ENCODE results near the gene CHMP4B.

Gene CHMP4B, protein sequence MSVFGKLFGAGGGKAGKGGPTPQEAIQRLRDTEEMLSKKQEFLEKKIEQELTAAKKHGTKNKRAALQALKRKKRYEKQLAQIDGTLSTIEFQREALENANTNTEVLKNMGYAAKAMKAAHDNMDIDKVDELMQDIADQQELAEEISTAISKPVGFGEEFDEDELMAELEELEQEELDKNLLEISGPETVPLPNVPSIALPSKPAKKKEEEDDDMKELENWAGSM

DNA sequence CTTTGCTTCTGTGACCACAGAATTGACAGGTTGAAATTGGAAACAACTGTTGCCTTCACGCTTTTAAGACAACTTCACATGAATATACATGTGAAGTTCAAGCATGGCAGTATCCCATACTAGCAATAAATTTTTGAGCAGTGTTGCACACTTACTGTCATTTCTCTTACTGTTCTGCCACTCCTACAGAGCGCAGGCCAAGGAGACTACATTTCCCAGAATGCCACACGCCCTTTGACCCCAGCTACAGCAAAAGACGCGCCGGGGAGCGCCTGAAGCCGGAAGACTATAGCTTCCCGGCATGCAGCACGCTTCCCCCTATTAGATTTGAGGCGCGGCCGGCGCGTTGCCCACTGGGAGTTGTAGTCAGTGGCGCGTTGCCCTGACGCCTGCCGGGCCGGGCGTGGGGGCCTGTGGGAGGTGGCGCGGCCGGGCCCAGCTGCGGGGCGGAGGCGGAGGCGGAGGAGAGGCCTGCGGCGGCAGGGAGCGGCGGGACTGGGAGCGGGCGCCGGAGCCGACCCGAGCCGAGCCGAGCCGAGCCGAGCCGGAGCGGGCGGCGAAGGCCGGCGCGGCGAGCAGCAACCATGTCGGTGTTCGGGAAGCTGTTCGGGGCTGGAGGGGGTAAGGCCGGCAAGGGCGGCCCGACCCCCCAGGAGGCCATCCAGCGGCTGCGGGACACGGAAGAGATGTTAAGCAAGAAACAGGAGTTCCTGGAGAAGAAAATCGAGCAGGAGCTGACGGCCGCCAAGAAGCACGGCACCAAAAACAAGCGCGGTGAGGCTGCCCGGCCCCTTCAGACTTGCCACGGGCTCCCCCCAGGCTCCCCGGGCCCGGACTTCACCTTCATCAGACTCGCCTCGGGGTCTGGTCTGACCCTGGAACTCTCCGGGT, at the start of gene CHMP4B:
Gene CHMP4B, plus strand, starts transcription at position 464 of the 891 bp plus-strand sequence. Its CDS starts 121 bp downstream, at position 585.
- Histone ChIP-seq H3K4me1 (ENCODE audit: control insufficient read depth, insufficient read depth, low read length) (peaks cover 14% of the 10 kb centered on the region), H3K27ac (ENCODE audit: low read depth, low read length) (peak within 1 kb of the TSS; percentile 90), H3K36me3 (ENCODE audit: control insufficient read depth, insufficient read depth, low read length) (no peaks in the 10 kb centered on the region), H3K27me3 (ENCODE audit: control insufficient read depth, insufficient read depth, low read length) (no peaks in the 10 kb centered on the region), H3K4me3 (ENCODE audit: low read length) (peak within 1 kb of the TSS; percentile 80), H3K9ac (ENCODE audit: low read length) (peak within 1 kb of the TSS; percentile 95)

DNA sequence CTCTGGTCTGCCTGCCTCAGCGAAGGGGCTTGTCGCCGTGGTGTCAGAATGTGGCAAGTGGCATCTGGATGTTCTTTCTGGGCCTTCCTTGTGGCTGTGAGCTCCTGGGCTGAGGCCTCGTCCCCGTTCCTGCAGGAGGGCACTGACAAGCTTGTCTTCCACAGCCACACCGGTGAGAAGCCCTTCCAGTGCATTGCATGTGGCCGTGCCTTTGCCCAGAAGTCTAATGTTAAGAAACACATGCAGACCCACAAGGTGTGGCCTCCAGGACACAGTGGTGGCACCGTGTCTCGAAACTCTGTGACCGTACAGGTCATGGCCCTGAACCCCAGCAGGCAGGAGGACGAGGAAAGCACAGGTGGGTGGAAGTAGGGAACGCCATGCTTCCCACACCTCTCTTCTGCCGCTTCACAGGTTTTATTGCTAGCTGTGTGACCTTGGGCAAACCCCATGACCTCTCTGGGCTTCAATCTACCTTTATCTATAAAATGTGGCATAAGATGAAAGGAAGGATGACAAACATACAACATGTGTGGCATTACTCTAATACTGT, 49.4 kb upstream of the CHMP4B start:
- no peak overlapping the region for H3K4me3 ChIP-seq (ENCODE audit: low read length)
- no peak overlapping the region for H3K27ac ChIP-seq (ENCODE audit: low read depth, low read length)
- no peak overlapping the region for H3K9ac ChIP-seq (ENCODE audit: low read length)
- H3K4me1 ChIP-seq (ENCODE audit: control insufficient read depth, insufficient read depth, low read length): no peaks in the 10 kb centered on the region
- no peaks in the 10 kb centered on the region for H3K27me3 ChIP-seq (ENCODE audit: control insufficient read depth, insufficient read depth, low read length)
- peaks cover 13% of the 10 kb centered on the region for H3K36me3 ChIP-seq (ENCODE audit: control insufficient read depth, insufficient read depth, low read length)

DNA sequence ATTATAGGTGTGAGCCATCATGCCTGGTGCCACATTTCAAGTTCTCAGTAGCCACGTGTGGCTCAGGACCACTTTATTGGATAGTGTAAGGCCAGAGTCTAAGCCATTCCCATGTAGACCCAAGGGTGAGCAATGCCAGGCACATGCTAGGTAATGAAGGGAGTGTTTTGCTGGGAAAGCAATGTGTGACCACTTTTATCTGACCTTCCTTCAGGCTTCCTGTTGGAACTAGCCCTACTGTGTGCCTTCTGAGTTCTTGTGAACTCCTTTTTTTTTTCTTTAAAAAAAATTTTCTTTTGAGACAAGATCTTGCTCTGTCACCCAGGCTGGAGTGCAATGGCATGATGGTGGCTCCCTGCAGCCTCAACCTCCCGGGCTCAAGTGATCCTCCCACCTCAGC, 46.0 kb upstream of the CHMP4B start:
- H3K27ac ChIP-seq (ENCODE audit: low read depth, low read length): no peak overlapping the region
- peaks cover 7% of the 10 kb centered on the region for H3K36me3 ChIP-seq (ENCODE audit: control insufficient read depth, insufficient read depth, low read length)
- no peak overlapping the region for H3K9ac ChIP-seq (ENCODE audit: low read length)
- no peak overlapping the region for H3K4me3 ChIP-seq (ENCODE audit: low read length)
- H3K27me3 ChIP-seq (ENCODE audit: control insufficient read depth, insufficient read depth, low read length): no peaks in the 10 kb centered on the region
- no peaks in the 10 kb centered on the region for H3K4me1 ChIP-seq (ENCODE audit: control insufficient read depth, insufficient read depth, low read length)

DNA sequence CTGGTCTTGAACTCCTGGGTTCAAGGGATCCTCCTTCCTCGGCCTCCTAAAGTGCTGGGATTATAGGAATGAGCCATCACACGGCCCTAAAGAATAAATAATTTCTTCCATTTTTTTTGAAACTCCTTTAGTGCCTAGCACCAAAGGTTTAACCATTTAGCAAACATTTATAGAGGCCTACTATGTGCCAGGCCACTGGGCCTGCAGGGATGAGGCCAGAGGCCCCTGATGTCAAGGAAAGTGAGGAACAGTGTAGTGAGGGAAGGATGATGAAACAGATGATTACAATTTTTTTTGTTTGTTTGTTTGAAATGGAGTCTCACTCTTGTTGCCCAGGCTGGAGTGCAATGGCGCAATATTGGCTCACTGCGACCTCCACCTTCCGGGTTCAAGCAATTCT, 45.6 kb upstream of the CHMP4B start:
- Histone ChIP-seq H3K27ac (ENCODE audit: low read depth, low read length) (no peak overlapping the region), H3K9ac (ENCODE audit: low read length) (no peak overlapping the region), H3K4me3 (ENCODE audit: low read length) (no peak overlapping the region), H3K27me3 (ENCODE audit: control insufficient read depth, insufficient read depth, low read length) (no peaks in the 10 kb centered on the region), H3K4me1 (ENCODE audit: control insufficient read depth, insufficient read depth, low read length) (no peaks in the 10 kb centered on the region), H3K36me3 (ENCODE audit: control insufficient read depth, insufficient read depth, low read length) (peaks cover 7% of the 10 kb centered on the region)

DNA sequence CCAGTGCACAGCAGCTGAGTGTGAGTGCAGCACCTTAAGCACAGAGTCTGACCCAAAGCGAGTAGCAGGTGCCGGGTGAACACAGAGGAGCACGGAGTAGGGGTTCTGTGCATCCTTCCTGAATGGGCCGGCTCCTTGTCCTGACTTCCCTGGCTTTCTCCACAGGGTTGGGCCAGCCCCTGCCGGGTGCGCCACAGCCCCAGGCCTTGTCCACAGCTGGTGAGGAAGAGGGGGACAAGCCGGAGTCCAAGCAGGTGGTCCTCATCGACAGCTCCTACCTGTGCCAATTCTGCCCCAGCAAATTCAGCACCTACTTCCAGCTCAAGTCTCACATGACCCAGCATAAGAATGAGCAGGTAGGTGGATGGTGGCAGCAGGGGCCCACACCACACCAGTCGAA, 44.5 kb upstream of the CHMP4B start:
- no peak overlapping the region for H3K27ac ChIP-seq (ENCODE audit: low read depth, low read length)
- no peaks in the 10 kb centered on the region for H3K4me1 ChIP-seq (ENCODE audit: control insufficient read depth, insufficient read depth, low read length)
- no peak overlapping the region for H3K9ac ChIP-seq (ENCODE audit: low read length)
- no peak overlapping the region for H3K4me3 ChIP-seq (ENCODE audit: low read length)
- no peaks in the 10 kb centered on the region for H3K27me3 ChIP-seq (ENCODE audit: control insufficient read depth, insufficient read depth, low read length)
- peaks cover 5% of the 10 kb centered on the region for H3K36me3 ChIP-seq (ENCODE audit: control insufficient read depth, insufficient read depth, low read length)

DNA sequence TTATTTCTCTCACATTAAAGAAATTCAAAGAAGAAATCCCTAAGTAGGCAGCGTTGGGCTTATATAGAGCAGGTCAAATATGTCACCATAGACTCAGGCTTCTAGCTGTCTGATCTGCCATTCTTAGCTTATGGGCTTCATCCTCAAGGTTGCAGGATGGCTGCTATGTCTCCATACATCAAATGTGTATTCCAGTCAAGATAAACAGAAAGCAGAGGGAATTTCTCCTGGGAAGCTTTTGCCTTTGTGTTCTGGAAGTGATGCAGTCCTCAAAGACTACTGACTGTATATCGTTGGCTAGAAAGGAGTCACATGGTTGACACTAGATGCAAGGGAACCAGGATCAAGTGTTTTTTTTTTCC, 43.4 kb upstream of the CHMP4B start:
- H3K4me3 ChIP-seq (ENCODE audit: low read length): no peak overlapping the region
- no peaks in the 10 kb centered on the region for H3K27me3 ChIP-seq (ENCODE audit: control insufficient read depth, insufficient read depth, low read length)
- H3K9ac ChIP-seq (ENCODE audit: low read length): no peak overlapping the region
- no peaks in the 10 kb centered on the region for H3K4me1 ChIP-seq (ENCODE audit: control insufficient read depth, insufficient read depth, low read length)
- peaks cover 2% of the 10 kb centered on the region for H3K36me3 ChIP-seq (ENCODE audit: control insufficient read depth, insufficient read depth, low read length)
- H3K27ac ChIP-seq (ENCODE audit: low read depth, low read length): no peak overlapping the region

DNA sequence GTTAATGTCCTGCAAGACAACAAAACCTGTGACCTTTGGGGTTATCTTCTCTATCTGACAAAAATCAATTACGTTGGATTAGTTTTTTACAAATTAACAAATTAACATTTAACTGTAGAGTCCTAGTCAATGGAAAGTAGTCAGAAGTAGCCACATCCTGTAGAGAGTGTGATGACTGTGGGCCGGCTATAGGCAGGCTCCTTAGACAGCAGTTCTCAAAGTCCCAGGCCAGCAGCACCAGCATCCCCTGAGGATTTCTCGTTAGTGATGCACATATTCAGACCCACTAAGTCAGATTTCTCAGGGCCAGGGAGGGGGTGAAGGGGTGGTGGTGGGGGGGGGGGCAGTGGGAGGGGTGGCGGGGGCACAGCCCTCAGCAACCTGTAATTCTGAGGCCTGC, 42.1 kb upstream of the CHMP4B start:
- peaks cover 2% of the 10 kb centered on the region for H3K36me3 ChIP-seq (ENCODE audit: control insufficient read depth, insufficient read depth, low read length)
- H3K4me1 ChIP-seq (ENCODE audit: control insufficient read depth, insufficient read depth, low read length): no peaks in the 10 kb centered on the region
- H3K27me3 ChIP-seq (ENCODE audit: control insufficient read depth, insufficient read depth, low read length): no peaks in the 10 kb centered on the region
- H3K27ac ChIP-seq (ENCODE audit: low read depth, low read length): no peak overlapping the region
- no peak overlapping the region for H3K4me3 ChIP-seq (ENCODE audit: low read length)
- H3K9ac ChIP-seq (ENCODE audit: low read length): no peak overlapping the region

DNA sequence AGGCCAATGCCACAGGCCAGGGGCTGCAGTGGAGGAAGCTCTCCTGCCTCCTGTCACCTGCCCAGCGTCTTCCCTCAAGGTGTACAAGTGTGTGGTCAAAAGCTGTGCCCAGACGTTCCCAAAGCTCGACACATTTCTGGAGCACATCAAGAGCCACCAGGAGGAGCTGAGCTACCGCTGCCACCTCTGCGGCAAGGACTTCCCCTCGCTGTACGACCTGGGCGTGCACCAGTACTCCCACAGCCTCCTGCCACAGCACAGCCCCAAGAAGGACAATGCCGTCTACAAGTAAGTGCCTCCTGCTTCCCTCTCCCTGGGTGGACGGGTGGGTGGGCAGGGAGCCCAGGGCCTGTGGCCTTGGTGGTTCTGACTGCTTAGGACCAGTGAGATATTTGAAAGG, 41.1 kb upstream of the CHMP4B start:
- no peak overlapping the region for H3K4me3 ChIP-seq (ENCODE audit: low read length)
- peaks cover under 1% of the 10 kb centered on the region for H3K36me3 ChIP-seq (ENCODE audit: control insufficient read depth, insufficient read depth, low read length)
- no peaks in the 10 kb centered on the region for H3K27me3 ChIP-seq (ENCODE audit: control insufficient read depth, insufficient read depth, low read length)
- H3K9ac ChIP-seq (ENCODE audit: low read length): no peak overlapping the region
- no peak overlapping the region for H3K27ac ChIP-seq (ENCODE audit: low read depth, low read length)
- no peaks in the 10 kb centered on the region for H3K4me1 ChIP-seq (ENCODE audit: control insufficient read depth, insufficient read depth, low read length)

DNA sequence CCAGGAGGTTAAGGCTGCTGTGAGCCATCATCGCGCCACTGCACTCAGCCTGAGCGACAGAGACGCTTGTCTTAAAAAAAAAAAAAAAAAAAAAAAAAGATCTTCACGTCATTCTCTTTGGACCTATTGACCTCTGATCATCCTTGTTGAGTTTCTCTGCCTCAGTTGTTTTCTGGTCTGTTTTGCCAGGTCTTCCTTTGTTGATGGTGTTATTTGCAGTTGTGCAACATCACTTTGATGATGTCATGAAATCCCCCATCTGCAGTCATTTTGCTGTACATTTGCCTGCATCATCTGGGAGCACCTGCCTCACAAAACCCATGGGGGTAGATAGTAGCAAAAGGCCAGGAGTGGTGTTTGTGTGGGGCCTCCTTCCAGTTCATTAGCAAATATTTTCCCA, 39.2 kb upstream of the CHMP4B start:
- Histone ChIP-seq H3K27ac (ENCODE audit: low read depth, low read length) (no peak overlapping the region), H3K4me1 (ENCODE audit: control insufficient read depth, insufficient read depth, low read length) (no peaks in the 10 kb centered on the region), H3K9ac (ENCODE audit: low read length) (no peak overlapping the region), H3K4me3 (ENCODE audit: low read length) (no peak overlapping the region), H3K27me3 (ENCODE audit: control insufficient read depth, insufficient read depth, low read length) (no peaks in the 10 kb centered on the region), H3K36me3 (ENCODE audit: control insufficient read depth, insufficient read depth, low read length) (no peaks in the 10 kb centered on the region)

DNA sequence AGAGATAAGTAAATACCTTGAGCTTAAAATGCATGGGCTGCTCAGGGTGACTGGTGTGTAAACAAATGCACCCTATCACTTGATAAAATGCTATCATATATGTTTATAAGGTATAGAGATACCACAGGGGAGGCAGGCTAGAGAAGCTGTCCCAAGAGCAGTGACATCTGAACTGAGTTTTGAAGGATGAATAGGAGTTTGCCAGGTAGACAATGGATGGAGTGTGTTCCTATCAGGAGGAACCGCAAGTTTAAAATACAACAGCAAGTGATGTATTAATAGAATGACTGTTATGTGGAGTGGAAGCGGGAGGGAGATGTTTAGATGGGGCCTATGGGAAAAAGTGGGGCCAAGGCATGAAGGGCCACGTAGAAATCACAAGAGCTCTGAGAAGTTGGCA, 38.7 kb upstream of the CHMP4B start:
- no peak overlapping the region for H3K9ac ChIP-seq (ENCODE audit: low read length)
- no peaks in the 10 kb centered on the region for H3K27me3 ChIP-seq (ENCODE audit: control insufficient read depth, insufficient read depth, low read length)
- H3K27ac ChIP-seq (ENCODE audit: low read depth, low read length): no peak overlapping the region
- no peaks in the 10 kb centered on the region for H3K36me3 ChIP-seq (ENCODE audit: control insufficient read depth, insufficient read depth, low read length)
- no peak overlapping the region for H3K4me3 ChIP-seq (ENCODE audit: low read length)
- no peaks in the 10 kb centered on the region for H3K4me1 ChIP-seq (ENCODE audit: control insufficient read depth, insufficient read depth, low read length)

DNA sequence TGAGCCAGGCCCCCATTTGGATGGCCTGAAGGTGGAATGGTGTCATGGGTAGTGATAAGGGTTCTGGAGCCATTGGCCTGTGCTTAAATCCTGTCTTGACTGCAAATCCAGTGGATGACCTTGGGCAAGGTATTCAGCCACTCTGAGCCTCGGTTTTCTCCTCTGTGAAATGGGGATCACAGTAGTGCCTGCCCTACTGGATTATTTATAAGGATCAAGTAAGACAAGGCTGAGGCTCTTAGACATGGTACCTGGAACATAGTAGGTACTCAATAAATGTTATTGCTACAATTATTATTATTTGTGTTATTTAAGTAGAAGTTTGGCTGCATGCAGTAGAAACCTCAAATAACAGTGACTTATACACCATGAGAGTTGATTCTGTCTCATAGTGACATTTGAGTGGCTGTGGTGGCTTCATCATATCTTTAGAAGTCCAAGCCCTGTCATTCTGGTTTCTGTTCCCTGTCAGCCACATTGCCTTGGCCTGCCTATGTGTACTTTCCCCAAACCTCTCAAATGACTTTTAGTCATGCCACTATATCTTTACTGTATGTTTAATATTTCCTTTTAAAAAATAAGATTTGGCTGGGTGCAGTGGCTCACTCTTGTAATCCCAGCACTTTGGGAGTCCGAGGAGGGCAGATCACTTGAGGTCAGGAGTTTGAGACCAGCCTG, 37.6 kb upstream of the CHMP4B start:
- Histone ChIP-seq H3K9ac (ENCODE audit: low read length) (no peak overlapping the region), H3K27me3 (ENCODE audit: control insufficient read depth, insufficient read depth, low read length) (no peaks in the 10 kb centered on the region), H3K4me1 (ENCODE audit: control insufficient read depth, insufficient read depth, low read length) (no peaks in the 10 kb centered on the region), H3K36me3 (ENCODE audit: control insufficient read depth, insufficient read depth, low read length) (no peaks in the 10 kb centered on the region), H3K4me3 (ENCODE audit: low read length) (no peak overlapping the region), H3K27ac (ENCODE audit: low read depth, low read length) (no peak overlapping the region)

DNA sequence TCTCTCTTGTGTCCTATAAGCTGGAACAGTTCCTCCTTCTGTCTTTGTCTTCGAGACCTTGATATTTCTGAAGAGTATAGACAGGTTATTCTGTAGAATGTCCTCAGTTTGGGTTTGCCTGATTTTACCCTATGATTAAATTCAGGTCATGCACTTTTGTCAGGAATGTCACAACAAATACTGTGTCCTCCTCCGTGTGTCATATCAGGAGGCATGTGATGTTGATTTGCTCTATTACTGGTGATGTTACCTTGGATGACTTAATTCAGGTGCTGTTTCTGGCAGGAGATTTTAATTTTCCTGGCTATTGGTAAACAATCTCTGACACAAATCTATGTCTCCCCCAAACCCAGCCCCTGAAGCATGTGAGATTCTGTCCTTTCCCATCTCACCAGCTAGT, 33.3 kb upstream of the CHMP4B start:
- no peaks in the 10 kb centered on the region for H3K36me3 ChIP-seq (ENCODE audit: control insufficient read depth, insufficient read depth, low read length)
- H3K9ac ChIP-seq (ENCODE audit: low read length): no peak overlapping the region
- H3K4me1 ChIP-seq (ENCODE audit: control insufficient read depth, insufficient read depth, low read length): no peaks in the 10 kb centered on the region
- no peaks in the 10 kb centered on the region for H3K27me3 ChIP-seq (ENCODE audit: control insufficient read depth, insufficient read depth, low read length)
- no peak overlapping the region for H3K4me3 ChIP-seq (ENCODE audit: low read length)
- no peak overlapping the region for H3K27ac ChIP-seq (ENCODE audit: low read depth, low read length)
